NAMALWA (cell line): ENCODE data around the gene SKAP2.
"Not testable (repeated sequence)": the region's sequence is repeated elsewhere in the genome, so short reads cannot be mapped to it uniquely, and the experiment has no call there.

ENCODE experiments used
- DNase-seq: peaks from one replicate; pipeline ENCODE4 v3.0.0-alpha.2; 2015; ENCODE audit warnings: low spot score

The SKAP2 gene

GRCh38 chr7:26857506-26858240 lies 6.7 kb downstream of the SKAP2 start:
- no peak for DNase-seq

- DNase-seq: no peak
Measured at GRCh38 chr7:26857170-26857505, 7.3 kb downstream of the SKAP2 start.

- DNase-seq: no peak
Measured at GRCh38 chr7:26856176-26856985, 8.0 kb downstream of the SKAP2 start.

GRCh38 chr7:26854876-26855855 lies 9.2 kb downstream of the SKAP2 start:
- DNase-seq: no peak

- DNase-seq: peak; percentile 78
Measured at GRCh38 chr7:26853788-26854393, 10.5 kb downstream of the SKAP2 start.

GRCh38 chr7:26850193-26850651 lies 14.2 kb downstream of the SKAP2 start:
- DNase-seq: no peak

- DNase-seq: no peak
Measured at GRCh38 chr7:26843705-26844104, 20.7 kb downstream of the SKAP2 start.

GRCh38 chr7:26842897-26843296 lies 21.5 kb downstream of the SKAP2 start:
- DNase-seq: no peak

GRCh38 chr7:26841003-26841739 lies 23.2 kb downstream of the SKAP2 start:
- no peak for DNase-seq

- not testable (repeated sequence) for DNase-seq
Measured at GRCh38 chr7:26836793-26837192, 27.6 kb downstream of the SKAP2 start.

- DNase-seq: no peak
Measured at GRCh38 chr7:26815426-26815825, 49.0 kb downstream of the SKAP2 start.

GRCh38 chr7:26813432-26813831 lies 51.0 kb downstream of the SKAP2 start:
- DNase-seq: no peak

GRCh38 chr7:26794541-26794940 lies 69.8 kb downstream of the SKAP2 start:
- no peak for DNase-seq

- DNase-seq: no peak
Measured at GRCh38 chr7:26792576-26792975, 71.8 kb downstream of the SKAP2 start.

- no peak for DNase-seq
Measured at GRCh38 chr7:26792006-26792405, 72.4 kb downstream of the SKAP2 start.

- DNase-seq: no peak
Measured at GRCh38 chr7:26789481-26790184, 74.8 kb downstream of the SKAP2 start.

GRCh38 chr7:26787701-26788100 lies 76.7 kb downstream of the SKAP2 start:
- DNase-seq: no peak

- no peak for DNase-seq
Measured at GRCh38 chr7:26784118-26784517, 80.3 kb downstream of the SKAP2 start.

GRCh38 chr7:26782501-26782900 lies 81.9 kb downstream of the SKAP2 start:
- no peak for DNase-seq

- DNase-seq: no peak
Measured at GRCh38 chr7:26779978-26780595, 84.3 kb downstream of the SKAP2 start.
